Transverse colon (tissue), 4 donors: ENCODE measurements around the gene IZUMO2. TPM values are rescaled to one million over a fixed set of nuclear protein-coding genes. Genes with fewer than 3 reads are reported as not detected.
A peak's percentile ranks its signal among the peaks of the same experiment; 100 is the strongest.
"Not testable (repeated sequence)": the region's sequence is repeated elsewhere in the genome, so short reads cannot be mapped to it uniquely, and the experiment has no call there.

ENCODE experiments used
- DNase-seq: peaks from one replicate; pipeline ENCODE4 v3.0.0-alpha.2; 2019
- H3K27ac ChIP-seq, 4 donors: fragments of 200-600 bp; sonication (generic); 2 replicates each; pipeline ENCODE4 v1.5.1; 2016 to 2018; ENCODE audit warnings: inconsistent platforms in 4 of 4
- H3K27me3 ChIP-seq: fragments of 200-600 bp; sonication (generic); 2 replicates; pipeline ENCODE4 v1.5.1; 2017; ENCODE audit warnings: inconsistent platforms
- H3K36me3 ChIP-seq, 4 donors: fragments of 200-600 bp; sonication (generic); 2 replicates each; pipeline ENCODE4 v1.5.1; 2017 to 2019; ENCODE audit warnings: inconsistent platforms in 4 of 4
- H3K4me1 ChIP-seq, 4 donors: fragments of 200-600 bp; sonication (generic); 2 replicates each; pipeline ENCODE4 v1.5.1; 2017 to 2020; ENCODE audit warnings: inconsistent platforms in 4 of 4
- H3K4me3 ChIP-seq, 4 donors: fragments of 200-600 bp; sonication (generic); 1 replicate in 1 of 4; 2 replicates in 3 of 4; pipeline versions ENCODE4 v1.5.1 to v1.6.1; 2017 to 2019; ENCODE audit warnings: inconsistent platforms in 4 of 4
- H3K9me3 ChIP-seq, 2 donors: fragments of 200-600 bp; sonication (generic); 2 replicates each; pipeline ENCODE4 v1.5.1; 2017 to 2019; ENCODE audit warnings: inconsistent platforms in 2 of 2
- CTCF ChIP-seq, 5 experiments: fragments of 200-600 bp in 3 of 5; fragments of 450-650 bp in 2 of 5; sonication (generic) in 3 of 5; IDR thresholded peaks; 1 replicate in 2 of 5; 2 replicates in 3 of 5; pipeline ENCODE4 v1.5.1; 2016 to 2017; ENCODE audit warnings: antibody characterized with exemption in 5 of 5, inconsistent platforms in 3 of 5, mild to moderate bottlenecking in 2 of 5, moderate library complexity in 1 of 5
- WGBS, 2 donors: methylation state at CpG; one replicate each; pipeline ENCODE4 v1.1.5; 2018; ENCODE audit warnings: low coverage in 1 of 2; 5-methylcytosine and 5-hydroxymethylcytosine counted together
- in situ Hi-C, 4 donors: fragments of 200-750 bp; cut with MboI; loops; one replicate each; pipeline versions ENCODE4 v1.15.0 to v1.15.1; 2017; ENCODE audit warnings: low sequenced_read_pairs in 3 of 4, low pct_ligation_motif_present in 1 of 4, low pct_unique_long_range_greater_than_20kb in 1 of 4
- intact Hi-C: fragments of 100-400 bp; cut with DNase I; formaldehyde crosslinking; loops from one replicate; pipeline ENCODE4 v1.15.1; 2023; ENCODE audit warnings: low total_unique reads
- total RNA-seq, 4 donors: library from RNA; depleted of rRNA; stranded (reverse); fragments of >200 nt; gene quantifications; one replicate each; pipeline ENCODE4 v1.1.0, GENCODE V29; 2016

The IZUMO2 gene
- total RNA-seq, 4 donors from 2014 or later, result not detected

GRCh38 chr19:50135856-50136602, 27.1 kb downstream of the IZUMO2 start:
- in situ Hi-C loops, result not testable (repeated sequence)

GRCh38 chr19:50134777-50135719, 28.0 kb downstream of the IZUMO2 start:
- intact Hi-C loops, H3K36me3 ChIP-seq, DNase-seq, H3K4me3 ChIP-seq, H3K27ac ChIP-seq, in situ Hi-C loops, H3K9me3 ChIP-seq, H3K4me1 ChIP-seq: not testable (repeated sequence)
- WGBS, 2 donors, result 70 to 72% methylated on average over 12 to 19 of the region's 21 CpGs
- peaks cover 27% of the 10 kb centered on the region for H3K27me3 ChIP-seq

More at GRCh38 chr19:50135856-50136602, 27.1 kb downstream of the IZUMO2 start:
- H3K4me1 ChIP-seq, DNase-seq, H3K36me3 ChIP-seq, intact Hi-C loops, H3K9me3 ChIP-seq, H3K27ac ChIP-seq, H3K4me3 ChIP-seq: not testable (repeated sequence)
- 86 to 88% methylated on average over 10 of the region's 10 CpGs for WGBS, 2 donors
- TF ChIP-seq CTCF (IDR thresholded peaks at IDR 0.05), result peak in 1 of 5 experiments; percentile 6
- H3K27me3 ChIP-seq, result peaks cover 27% of the 10 kb centered on the region

GRCh38 chr19:50133518-50134492, 29.3 kb downstream of the IZUMO2 start:
- in situ Hi-C loops, intact Hi-C loops, DNase-seq: not testable (repeated sequence)

GRCh38 chr19:50104012-50104411, 59.1 kb downstream of the IZUMO2 start:
- H3K4me3 ChIP-seq, DNase-seq, in situ Hi-C loops, intact Hi-C loops, H3K9me3 ChIP-seq, H3K27me3 ChIP-seq, H3K36me3 ChIP-seq, H3K27ac ChIP-seq, H3K4me1 ChIP-seq: not testable (repeated sequence)
- no CpG with 5 or more reads among the region's 13 CpGs for WGBS, 2 donors

More at GRCh38 chr19:50133518-50134492, 29.3 kb downstream of the IZUMO2 start:
- H3K4me3 ChIP-seq, H3K27ac ChIP-seq, H3K9me3 ChIP-seq, H3K36me3 ChIP-seq, H3K4me1 ChIP-seq: not testable (repeated sequence)
- 56 to 65% methylated on average over 10 to 25 of the region's 31 CpGs for WGBS, 2 donors
- H3K27me3 ChIP-seq, result peaks cover 27% of the 10 kb centered on the region

- WGBS, 2 donors, result no CpG with 5 or more reads among the region's 13 CpGs
- H3K36me3 ChIP-seq, H3K4me1 ChIP-seq, DNase-seq, H3K27me3 ChIP-seq, intact Hi-C loops, H3K27ac ChIP-seq, H3K9me3 ChIP-seq, in situ Hi-C loops, H3K4me3 ChIP-seq: not testable (repeated sequence)
Measured at GRCh38 chr19:50103405-50103804, 59.7 kb downstream of the IZUMO2 start.

Other genes starting within 250 kb of the IZUMO2 start
- 10 to 100 TPM in 1 of 4 donors, 1 to 10 TPM in 3; 2.6 to 10.5 (median 5.4) TPM for gene ATF5, start 234.1 kb downstream of the IZUMO2 start, total RNA-seq
- gene NUP62, start 233.8 kb downstream of the IZUMO2 start, total RNA-seq, result 100 to 1,000 TPM in 1 of 4 donors, 10 to 100 TPM in 3; 30.3 to 136 (median 32.6) TPM
- 1 to 10 TPM in 2 of 4 donors, not detected in 2; 1.2 to 3.2 TPM for gene SIGLEC11, start 202.1 kb downstream of the IZUMO2 start, total RNA-seq
- gene VRK3, start 137.9 kb downstream of the IZUMO2 start, total RNA-seq, result 10 to 100 TPM; 26.3 to 67.7 (median 50.0) TPM
- 10 to 100 TPM in 2 of 4 donors, 1 to 10 TPM in 1, under 1 TPM in 1; 1.00 to 60.2 (median 7.9) TPM for gene ZNF473, start 137.3 kb downstream of the IZUMO2 start, total RNA-seq
- 100 to 1,000 TPM; 321 to 814 (median 393) TPM for gene MYH14, start 40.3 kb upstream of the IZUMO2 start, total RNA-seq
- under 1 TPM; 0.27 to 0.64 (median 0.49) TPM for gene KCNC3, start 166.1 kb upstream of the IZUMO2 start, total RNA-seq
- gene NAPSA, start 202.4 kb upstream of the IZUMO2 start, total RNA-seq, result 1 to 10 TPM; 1.6 to 5.0 (median 3.1) TPM
- gene NR1H2, start 213.2 kb upstream of the IZUMO2 start, total RNA-seq, result 100 to 1,000 TPM in 2 of 4 donors, 10 to 100 TPM in 2; 80.8 to 192 (median 102) TPM
- gene POLD1, start 221.1 kb upstream of the IZUMO2 start, total RNA-seq, result 10 to 100 TPM; 14.6 to 59.1 (median 25.9) TPM